GM12891 (cell line): Measurements from ENCODE around the gene NCCRP1.

Experiments
- POLR2A ChIP-seq: IDR thresholded peaks from 2 replicates; pipeline ENCODE4 v1.6.1; 2011; ENCODE audit warnings: low read depth, low read length, control low read depth
- POLR2AphosphoS5 ChIP-seq: IDR thresholded peaks from 2 replicates; pipeline ENCODE4 v1.6.1; 2011; ENCODE audit warnings: low read depth, low read length, control low read depth
- TAF1 ChIP-seq: IDR thresholded peaks from 2 replicates; pipeline ENCODE4 v1.6.1; 2011; ENCODE audit warnings: low read depth, low read length, control low read depth

DNA sequence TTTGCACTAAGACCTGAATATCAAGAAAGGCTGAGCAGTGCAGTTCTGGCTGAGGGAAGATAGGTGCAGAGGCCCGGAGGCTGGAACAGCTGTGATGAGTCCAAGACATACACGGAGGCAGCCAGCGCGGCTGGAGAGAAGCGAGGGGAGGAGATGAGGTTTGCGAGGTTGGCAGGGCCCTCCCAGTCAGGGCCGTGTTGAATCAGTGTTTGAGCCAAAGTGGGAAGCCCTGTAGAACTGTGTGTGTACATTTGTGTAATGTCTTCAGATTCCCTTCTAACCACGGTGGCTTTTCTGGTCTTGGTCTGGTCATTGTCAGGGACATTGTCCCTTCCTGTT is 36.3 kb upstream of the NCCRP1 start:
- no peak for TF ChIP-seq TAF1
- no peak for TF ChIP-seq POLR2AphosphoS5
- TF ChIP-seq POLR2A = no peak
